ENCODE results near the gene LPXN.
A peak's percentile ranks its signal among the peaks of the same experiment; 100 is the strongest.
"Not testable (repeated sequence)": the region's sequence is repeated elsewhere in the genome, so short reads cannot be mapped to it uniquely, and the experiment has no call there.

Gene LPXN

DNA sequence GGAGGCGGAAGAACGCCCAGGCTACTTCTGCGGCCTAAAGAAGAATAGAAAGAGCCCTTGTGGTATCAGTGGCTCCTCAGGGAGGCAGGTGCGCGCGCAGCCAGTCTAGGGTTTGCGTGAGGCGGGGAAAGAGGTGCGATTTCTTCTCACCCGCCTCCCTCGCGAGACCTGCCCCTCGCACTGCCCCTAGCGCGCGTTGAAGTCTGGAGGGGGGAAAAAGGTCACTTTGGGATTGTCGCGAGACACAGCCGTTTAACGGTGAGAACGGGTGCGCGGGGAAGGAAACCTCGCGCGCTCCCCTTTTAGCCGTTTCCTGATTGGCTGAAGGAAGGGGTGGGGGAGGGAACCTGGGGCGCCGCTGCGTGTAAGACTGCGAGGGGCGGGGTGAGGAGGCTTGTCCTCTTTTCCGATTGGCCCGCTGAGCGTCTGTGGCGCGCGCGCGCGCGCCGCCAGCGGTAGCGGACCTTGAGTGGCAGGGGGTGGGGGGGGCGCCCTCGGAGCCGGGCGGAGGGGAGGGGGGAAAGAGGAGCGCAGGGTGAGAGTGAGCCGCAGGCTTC, 3.1 kb upstream of the LPXN start, which contains the start of gene ZFP91:
Gene ZFP91, plus strand, starts transcription at position 429 of the 557 bp plus-strand sequence. CDS start 219 bp downstream, outside the sequence.
- DNase-seq, result peak; percentile 96

DNA sequence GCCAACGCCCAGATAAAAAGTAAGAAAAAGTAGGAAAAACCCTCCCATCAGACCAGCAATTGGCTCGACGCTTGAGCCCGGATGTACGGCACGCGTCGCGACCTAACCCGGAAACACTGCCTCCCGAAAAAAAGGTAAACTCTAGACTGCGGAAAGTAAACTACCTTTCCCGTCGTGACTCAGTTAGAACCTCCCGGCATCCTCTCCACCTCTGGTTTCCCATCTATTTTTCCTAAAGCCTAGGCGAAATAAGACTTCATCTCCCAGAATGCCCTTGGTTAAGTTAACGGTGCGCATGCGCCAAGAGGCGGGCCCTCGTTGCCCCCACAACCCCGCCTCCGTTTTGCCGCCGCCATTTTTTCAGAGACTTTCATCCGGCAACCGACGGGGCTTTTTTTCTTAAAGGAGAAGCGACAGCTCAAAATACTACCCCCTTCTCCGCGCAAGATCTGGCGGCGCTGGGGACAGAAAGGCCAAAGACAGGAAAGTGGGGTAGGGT, 2.5 kb upstream of the LPXN start:
- DNase-seq, result peak; percentile 91

DNA sequence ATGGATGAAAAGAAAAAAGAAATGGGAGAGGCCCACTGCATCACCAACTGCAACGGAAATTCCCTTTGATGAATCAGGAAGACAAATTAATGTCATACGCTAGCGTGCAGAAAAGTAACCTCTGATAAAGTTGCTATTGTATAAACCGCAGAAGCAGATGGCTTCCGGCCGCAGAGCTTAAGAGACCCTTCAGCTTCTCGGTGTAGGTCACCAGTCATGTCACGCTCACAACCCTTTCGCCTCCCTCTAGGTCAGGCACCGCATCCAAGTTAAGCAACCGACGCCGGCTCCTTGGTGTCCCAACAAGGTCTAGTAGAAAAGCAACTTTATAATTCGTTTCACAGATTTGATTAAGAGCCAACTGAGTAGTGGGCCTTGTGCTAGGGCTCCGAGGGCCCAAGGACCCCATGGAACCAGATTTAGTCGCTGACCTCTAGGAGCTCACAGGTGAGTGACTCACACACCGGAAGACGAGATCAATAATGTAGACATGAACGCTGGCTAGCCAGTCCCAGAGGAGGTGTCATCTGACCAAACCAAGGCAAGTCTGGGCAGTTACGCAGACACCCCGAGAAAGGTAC, 2.0 kb upstream of the LPXN start:
- DNase-seq, result peak; percentile 74

DNA sequence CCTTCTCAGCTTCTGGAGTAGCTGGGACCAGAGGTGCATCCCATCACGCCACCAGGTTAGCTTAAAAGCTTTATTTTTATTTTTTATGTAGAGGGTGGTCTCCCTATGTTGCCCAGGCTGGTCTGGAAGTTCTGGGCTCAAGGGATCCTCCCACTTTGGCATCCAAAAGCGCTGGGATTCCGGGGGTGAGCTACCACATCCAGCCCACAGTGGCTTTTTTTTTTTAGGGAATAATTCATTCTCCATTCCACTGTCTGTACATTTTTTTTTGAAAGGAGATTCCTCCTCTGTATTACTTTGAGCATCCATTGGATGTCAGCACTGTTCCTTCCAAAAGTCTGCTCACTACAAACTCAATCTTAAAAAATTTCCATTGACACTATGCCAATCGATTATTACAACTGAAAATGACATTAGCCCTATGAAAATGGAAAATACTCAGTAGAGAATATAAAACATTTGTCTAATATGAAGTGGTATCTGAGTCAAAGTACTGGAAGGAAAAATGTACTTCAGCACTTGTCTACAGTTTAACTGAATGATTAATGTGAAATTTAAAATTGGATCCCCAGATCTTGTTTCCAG, 1.3 kb upstream of the LPXN start:
- DNase-seq, result no peak

DNA sequence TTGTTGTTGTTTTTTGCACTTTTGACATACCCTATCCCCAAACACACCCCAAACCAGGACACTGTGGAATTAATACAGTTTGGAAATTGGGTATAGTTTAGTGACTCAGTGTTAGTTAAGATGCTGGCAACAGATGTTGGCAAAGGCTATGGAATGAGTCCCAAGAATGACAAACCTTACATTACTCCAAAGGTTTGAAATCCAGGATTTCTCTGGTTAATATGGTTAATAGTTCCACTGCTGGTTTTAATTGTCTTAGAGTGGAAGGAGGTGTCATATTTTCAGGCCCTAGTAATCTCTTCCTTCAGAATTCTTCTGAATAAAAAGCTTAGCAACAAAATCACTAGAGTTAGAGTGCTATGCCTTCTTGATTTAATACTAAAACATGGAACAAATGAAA, 775 bp downstream of the LPXN start:
- DNase-seq, result no peak

DNA sequence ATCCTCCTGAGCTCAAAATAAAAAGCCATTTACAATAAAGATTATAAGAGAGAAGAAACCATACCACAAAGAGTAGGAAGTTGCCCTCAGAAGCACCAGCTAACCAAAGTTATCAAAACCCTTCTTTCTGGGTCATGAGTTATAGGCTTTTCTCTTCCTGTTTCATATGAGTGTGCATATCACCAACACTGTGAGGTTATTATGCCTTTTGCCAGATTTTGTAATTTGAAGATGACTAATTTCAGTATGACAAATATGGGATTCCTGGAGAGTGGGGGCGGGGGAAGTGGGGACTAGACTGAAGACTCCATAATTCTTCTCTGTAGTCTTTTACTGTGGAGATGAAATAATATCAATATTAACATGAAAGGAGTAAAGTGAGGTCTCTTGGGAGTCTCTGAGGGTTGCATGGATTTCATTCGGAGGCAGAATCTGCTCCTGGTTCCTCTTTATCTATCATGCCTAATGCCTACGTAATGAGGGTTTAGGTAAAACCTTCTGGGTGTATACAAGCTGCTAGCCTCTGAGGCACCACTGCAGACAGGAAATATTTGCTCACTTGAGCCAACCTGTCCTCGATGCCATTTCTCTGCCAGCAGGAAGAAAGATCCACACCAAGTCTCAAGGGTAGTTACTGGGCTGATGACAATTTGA, 2.1 kb downstream of the LPXN start:
- peak; percentile 57 for DNase-seq

DNA sequence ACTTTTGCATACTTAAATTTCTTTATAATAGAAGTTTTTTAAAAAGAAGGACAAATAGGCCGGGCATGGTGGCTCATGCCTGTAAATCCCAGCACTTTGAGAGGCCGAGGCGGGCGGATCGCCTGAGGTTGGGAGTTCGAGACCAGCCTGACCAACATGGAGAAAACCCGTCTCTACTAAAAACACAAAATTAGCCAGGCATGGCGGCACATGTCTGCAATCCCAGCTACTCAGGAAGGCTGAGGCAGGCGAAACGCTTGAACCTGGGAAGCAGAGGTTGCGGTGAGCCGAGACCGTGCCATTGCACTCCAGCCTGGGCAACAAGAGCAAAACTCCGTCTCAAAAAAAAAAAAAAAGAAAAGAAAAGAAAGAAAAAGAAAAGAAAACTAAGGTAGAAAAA, 2.8 kb downstream of the LPXN start:
- DNase-seq, result not testable (repeated sequence)

DNA sequence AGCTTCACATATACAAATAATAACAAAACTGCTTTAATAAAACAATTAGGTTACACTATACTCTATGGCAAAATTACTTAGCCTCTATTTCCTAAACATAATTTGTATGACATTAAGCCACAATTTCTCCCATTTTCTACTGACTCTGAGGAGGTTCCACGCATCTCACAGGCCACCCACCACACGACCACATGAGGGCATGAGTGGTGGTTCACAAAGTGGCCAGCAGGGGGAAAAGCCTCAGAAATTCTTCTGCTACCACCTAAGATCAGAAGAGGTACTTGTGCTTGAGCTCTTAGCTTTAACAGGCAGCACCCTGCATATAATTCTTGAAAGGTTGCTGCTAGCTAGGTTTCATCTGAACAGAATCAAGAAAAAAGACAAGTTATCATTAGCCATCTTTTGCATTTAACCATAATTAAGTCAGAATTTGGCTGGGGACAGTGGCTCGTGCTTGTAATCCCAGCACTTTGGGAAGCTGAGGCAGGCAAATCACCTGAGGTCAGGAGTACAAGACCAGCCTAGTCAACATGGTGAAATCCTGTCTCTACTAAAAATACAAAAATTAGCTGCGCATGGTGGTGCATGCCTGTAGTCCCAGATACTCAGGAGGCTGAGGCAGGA, 7.7 kb downstream of the LPXN start:
- DNase-seq, result peak; percentile 78

DNA sequence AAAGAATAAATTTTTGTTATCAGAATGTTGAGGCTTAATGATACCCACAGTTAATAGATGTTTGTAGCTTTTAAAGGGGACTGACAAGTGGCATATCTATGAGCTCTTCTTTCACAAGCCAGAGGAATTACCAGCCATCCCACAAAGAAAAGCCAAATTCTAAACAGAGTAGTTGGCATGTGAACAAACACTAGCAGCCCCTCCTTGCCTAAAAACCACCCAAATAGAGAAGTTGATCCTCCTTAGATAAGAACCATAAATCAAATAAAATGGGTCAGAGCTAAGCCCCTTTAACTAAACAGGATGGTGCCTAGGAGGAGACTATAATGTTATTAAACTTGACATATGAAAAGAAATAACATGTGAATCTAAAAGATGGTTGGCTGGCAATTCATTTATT, 11.4 kb downstream of the LPXN start:
- no peak for DNase-seq

DNA sequence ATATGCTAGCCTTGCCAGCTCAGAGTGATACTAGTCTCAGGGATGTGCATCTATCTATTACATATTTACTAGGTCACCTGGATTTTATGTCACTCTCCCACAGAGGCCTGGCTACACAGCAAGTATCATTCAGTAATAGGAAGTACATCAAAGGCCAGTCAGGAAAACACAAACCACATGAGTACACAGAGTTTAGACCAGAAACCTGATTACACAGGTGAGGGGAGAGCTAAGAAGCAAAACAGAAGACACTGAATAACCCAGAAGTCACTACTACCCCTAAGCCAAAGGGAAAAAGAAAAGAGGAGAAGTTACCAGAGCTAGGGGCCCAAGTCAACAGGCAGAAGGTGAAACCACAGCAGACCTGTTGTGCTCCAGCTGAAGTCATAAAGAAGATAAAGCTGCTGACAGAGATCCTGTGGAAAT, 13.3 kb downstream of the LPXN start:
- DNase-seq, result no peak

DNA sequence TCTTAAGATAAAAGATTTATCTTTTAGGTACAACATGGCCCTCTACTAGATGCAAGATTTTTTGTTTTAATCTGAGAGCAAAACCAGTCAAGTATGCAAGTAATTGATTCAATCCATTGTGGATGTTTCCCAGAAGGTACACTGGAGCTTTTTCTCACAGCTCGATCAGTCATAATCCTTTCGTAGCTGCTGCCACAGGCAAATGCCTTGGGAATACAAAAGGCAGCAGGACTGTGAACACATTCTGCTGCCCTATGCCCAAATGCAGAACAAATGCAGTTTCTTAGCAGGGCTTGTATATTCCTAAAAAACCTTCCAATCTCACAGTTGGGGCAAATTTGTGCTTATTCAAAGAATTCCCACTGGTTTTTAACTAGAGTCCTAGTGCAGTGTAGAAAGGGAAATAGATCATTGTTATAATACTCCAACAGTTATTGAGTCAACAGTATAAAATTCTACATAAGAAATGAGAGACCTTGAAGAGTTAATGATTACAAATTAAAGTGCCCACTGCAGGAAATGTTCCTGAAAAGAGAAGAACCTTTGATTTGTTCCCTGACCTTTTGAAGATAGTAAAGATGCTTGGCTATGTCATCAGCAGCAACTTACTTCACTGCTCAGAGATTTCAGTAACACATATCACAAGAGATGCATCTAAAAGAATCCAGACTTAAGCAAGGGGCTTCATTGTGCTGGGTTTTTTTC, 14.1 kb downstream of the LPXN start:
- no peak for DNase-seq

DNA sequence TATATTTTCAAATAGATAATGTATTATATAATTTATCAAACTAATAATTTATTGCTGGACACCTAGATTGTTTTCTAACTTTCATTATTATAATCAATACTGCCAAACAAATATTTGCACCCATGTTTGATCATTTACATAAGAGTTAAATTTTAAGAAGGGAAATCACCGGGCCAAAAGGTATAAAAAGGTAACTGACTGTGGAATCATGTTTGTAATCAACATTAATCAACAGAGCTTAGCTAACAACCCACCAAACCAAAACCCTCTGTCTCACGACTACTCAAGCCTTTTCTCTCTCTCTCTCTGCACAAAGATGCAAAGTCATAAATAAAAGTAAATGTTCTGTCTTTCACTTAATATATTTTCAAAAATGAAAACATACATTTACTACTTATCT, 14.8 kb downstream of the LPXN start:
- no peak for DNase-seq

DNA sequence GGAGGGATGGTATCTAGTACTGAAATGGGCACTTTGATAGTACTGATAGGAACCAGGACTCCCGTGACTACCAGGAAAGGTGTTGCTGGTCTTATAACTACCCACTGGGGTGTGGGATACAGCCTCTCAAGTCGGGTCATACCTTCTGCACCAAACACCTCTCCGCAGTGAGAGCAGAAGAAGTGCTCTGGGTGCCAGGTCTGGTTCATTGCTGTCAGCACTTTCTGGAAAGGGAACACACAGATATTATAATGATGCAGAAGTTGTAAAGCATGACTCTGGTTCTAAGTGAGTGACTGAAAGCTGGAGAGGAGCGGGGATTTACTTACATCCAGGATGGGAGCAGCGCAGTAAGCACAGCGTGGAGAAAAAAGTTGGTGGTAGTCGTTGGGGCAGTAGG, 26.0 kb downstream of the LPXN start:
- no peak for DNase-seq

DNA sequence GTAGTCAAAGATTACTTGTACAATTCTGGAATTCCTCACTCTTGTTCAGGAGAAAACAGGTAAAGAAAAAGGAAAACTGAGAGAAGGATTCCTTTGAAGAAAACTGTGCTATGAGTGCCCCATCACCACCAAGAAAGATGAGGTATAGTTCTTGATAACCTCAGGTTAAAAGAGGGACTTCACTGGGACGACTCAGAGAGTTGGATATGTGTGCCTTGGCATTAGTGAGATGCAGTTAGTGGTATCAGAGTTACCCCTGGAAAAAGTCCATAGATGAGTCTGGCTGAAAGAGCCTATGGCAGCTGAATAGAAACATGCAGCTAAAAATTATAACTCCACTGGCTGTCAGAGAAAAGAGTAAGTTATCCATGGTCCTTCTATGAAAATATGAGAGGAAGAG, 28.8 kb downstream of the LPXN start:
- no peak for DNase-seq

DNA sequence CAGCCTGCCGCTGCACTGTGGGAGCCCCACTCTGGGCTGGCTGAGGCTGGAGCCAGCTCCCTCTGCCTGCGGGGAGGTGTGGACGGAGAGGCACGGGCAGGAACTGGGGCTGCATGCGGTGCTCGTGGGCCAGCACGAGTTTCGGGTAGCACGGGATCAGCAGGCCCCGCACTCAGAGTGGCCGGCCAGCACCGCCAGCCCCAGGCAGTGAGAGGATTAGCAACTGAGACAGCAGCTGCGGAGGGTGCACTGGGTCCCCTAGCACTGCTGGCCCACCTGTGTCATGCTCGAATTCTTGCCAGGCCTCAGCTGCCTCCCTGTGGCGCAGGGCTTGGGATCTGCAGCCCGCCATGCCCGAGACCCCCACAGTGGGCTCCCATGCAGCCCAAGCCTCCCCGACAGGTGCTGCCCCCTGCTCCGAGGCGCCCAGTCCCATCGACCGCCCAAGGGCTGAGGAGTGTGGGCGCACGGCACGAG, 43.8 kb downstream of the LPXN start:
- DNase-seq, result no peak

DNA sequence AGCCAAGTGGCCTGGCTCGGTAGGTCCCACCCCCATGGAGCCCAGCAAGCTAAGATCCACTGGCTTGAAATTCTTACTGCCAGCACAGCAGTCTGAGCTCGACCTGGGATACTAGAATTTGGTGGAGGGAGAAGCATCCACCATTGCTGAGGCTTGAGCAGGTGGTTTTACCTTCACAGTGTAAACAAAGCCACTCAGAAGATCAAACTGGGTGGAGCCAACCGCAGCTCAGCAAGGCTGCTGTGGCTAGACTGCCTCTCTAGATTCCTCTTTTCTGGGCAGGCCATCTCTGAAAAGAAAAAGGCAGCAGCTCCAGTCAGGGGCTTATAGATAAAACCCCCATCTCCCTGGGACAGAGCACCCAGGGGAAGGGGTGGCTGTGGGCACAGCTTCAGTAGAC, 45.4 kb downstream of the LPXN start:
- DNase-seq, result peak; percentile 46

DNA sequence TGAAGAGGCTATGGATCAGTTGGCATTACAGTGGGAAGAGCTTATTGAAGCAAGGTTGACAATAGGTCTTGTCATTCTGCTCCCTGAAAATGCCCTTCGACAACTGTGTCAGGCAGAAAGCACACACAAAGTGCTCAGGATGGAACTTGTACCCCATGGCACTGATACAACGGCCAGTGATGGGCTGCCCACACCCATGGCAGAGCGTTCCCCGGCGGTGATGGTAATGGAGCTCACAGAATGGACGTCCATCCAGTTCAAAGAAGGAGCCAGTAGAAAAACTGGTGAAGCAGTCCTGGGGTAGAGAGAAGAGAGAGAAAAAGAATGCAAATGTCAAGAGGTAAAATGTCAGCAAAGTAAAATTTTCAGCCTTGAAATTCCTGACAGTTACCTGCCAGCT, 48.2 kb downstream of the LPXN start:
- no peak for DNase-seq

DNA sequence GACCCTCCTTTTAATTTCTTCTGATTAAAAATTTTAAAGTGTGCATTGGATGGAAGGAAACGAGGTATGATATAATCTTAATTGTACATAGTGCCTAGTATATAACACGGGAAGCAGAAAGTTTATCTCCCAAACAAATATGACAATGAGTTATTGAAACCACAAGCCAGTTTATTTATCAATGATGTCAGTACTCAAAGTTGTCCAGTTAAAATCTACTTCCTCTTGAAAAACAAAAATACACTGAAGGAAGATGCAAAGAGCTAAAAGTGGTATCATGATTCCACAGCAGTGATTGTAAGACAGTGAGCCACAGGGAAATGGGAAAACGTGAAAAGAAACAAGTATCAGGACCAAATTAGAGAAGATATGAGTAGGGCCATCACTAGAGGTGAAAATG, 48.9 kb downstream of the LPXN start:
- DNase-seq, result no peak

DNA sequence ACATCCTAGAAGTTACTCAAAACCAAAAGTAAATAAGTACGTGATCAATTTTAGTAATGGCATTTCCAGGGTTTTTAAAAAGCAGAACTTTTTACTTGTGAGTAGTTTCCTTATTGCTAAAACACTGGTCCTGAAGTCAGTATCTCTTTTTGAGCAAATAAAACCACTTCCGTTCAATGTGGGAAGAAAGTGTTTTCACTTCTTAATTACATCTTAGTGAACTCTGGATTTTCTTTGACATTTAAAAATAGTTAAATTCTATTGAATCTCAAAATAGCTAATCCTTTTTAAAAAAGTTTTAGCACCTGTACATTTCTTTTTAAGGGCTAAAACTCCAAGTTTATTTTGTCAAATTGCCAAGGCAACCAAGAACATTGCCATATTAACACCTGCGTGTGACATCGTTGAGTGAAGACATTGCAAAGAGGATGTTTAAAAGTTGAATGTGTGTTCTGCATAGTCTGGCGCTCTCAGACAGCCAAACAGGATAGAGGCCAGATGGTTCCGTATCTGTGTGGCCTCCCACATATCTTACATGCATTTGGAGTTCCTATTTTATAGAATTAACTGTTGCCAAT, 50.5 kb downstream of the LPXN start:
- DNase-seq, result no peak

DNA sequence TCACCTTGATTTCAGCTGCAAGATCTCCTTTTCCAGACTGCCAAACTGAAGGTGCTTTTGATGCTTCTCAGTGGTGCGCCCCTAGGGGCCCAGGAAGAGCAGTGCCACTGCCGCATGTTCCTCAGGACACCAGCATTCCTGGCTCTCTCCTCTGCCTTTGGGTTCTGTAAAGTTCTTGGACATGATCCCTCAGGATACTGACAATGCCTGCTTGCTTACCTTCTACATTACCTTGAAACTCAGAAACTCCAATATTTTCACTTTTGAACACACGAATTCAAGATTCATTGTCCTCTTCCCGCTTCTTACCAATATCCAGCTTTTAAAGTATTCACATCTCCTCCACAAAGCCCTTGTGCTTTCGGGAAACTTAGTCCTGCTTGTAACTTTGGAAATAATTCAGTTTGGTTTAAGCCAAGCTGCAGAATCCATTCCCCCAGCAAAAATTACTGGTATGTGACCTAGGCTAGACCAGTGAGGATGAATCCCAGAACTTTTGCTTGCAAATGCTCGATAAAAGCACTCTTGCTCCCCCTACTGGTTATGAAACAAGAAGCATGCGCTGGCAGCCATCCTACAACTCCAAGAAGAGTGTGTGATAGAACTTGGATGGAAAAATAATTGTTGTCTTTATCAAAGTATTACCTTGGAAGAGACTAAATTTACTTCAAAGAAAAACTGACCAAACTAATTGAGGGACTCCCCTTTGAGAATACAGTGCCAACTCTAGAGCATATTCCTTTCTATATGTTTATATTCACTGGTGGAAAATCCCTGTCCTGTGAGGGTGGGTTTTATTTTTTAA, 51.2 kb downstream of the LPXN start:
- DNase-seq, result peak; percentile 43

DNA sequence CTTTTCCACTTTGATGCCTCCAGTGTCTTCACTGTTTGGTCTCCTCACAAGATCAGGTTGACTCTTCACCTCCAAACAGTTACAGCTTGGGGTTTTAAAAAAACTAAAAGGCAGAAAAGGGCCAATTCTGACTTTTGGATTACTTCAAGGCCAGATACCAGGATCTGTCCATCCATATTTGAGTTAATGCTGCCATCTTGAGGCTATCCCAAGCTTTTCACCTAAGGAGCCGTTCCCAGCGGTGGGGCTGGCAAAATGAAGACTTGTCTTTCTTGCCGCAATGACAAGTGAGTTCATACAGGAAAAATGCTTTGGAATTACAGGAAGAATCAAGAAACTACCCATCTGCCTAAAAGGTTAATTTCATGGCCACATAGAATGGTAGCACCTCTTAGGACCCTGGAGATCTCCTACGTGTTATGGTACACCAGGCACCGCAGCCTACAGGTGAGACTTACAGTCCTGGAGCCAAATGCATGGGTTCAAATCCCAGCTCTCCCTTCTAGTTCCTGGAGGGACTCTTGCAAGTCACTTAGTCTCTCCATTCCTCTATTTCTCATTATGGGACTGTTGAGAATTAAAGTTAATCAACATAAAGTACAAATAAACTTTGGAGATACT, 61.8 kb downstream of the LPXN start:
- DNase-seq, result no peak

Data from activated CD4-positive, alpha-beta T cell treated with anti-CD3 and anti-CD28 coated beads, Interleukin-2, amount 50 U/mL, for 1 hour (primary cell).